Liver (tissue), 9 donors: ENCODE results near the gene GAMT. TPM values are rescaled to one million over a fixed set of nuclear protein-coding genes. Genes with fewer than 3 reads are reported as not detected.

Experiments
- DNase-seq: peaks from one replicate; pipeline ENCODE4 v3.0.0-alpha.2; 2017; ENCODE audit warnings: low spot score
- H3K27ac ChIP-seq, 2 donors: one replicate each; pipeline ENCODE4 v1.7.0; 2013; ENCODE audit warnings: inconsistent platforms in 2 of 2, low read length in 2 of 2, control low read depth in 1 of 2, low read depth in 1 of 2, mild to moderate bottlenecking in 1 of 2
- H3K27me3 ChIP-seq, 4 donors: one replicate each; pipeline versions ENCODE4 v1.6.1 to v1.7.0; 2013; ENCODE audit warnings: low read length in 3 of 4, inconsistent platforms in 1 of 4, mild to moderate bottlenecking in 1 of 4, moderate library complexity in 1 of 4; ENCODE audit not compliant: control insufficient read depth in 4 of 4, insufficient read depth in 4 of 4
- H3K36me3 ChIP-seq, 4 donors: one replicate each; pipeline versions ENCODE4 v1.6.1 to v1.7.0; 2013; ENCODE audit warnings: low read length in 3 of 4, mild to moderate bottlenecking in 3 of 4, low read depth in 1 of 4, moderate library complexity in 1 of 4; ENCODE audit not compliant: control insufficient read depth in 4 of 4, insufficient read depth in 3 of 4
- H3K4me1 ChIP-seq, 4 donors: one replicate each; pipeline versions ENCODE4 v1.6.1 to v1.7.0; 2013; ENCODE audit warnings: low read length in 3 of 4, mild to moderate bottlenecking in 3 of 4, moderate library complexity in 1 of 4; ENCODE audit not compliant: control insufficient read depth in 4 of 4, insufficient read depth in 4 of 4
- H3K4me3 ChIP-seq, 3 donors: one replicate each; pipeline versions ENCODE4 v1.6.1 to v1.7.0; 2013; ENCODE audit warnings: low read length in 3 of 3, control low read depth in 1 of 3, low read depth in 1 of 3, mild to moderate bottlenecking in 1 of 3
- H3K9ac ChIP-seq, 2 donors: one replicate each; pipeline ENCODE4 v1.7.0; 2013; ENCODE audit warnings: low read length in 2 of 2, mild to moderate bottlenecking in 2 of 2, moderate library complexity in 2 of 2, control low read depth in 1 of 2, low read depth in 1 of 2
- H3K9me3 ChIP-seq, 4 donors: one replicate each; pipeline versions ENCODE4 v1.6.1 to v1.7.0; 2013; ENCODE audit warnings: low read length in 3 of 4; ENCODE audit not compliant: control insufficient read depth in 4 of 4
- ATF3 ChIP-seq: IDR thresholded peaks from 2 replicates; pipeline ENCODE4 v1.6.1; 2016; ENCODE audit warnings: antibody characterized with exemption
- CTCF ChIP-seq: fragments of 150-350 bp; IDR thresholded peaks from 2 replicates; pipeline ENCODE4 v1.5.1; 2017; ENCODE audit warnings: improper control_type of control experiment, low read depth, low read length; ENCODE audit not compliant: missing input control
- EGR1 ChIP-seq, 2 donors: IDR thresholded peaks; 2 replicates each; pipeline ENCODE4 v1.6.1; 2016 to 2018; ENCODE audit warnings: antibody characterized with exemption in 2 of 2, low read depth in 2 of 2
- FOXA1 ChIP-seq: IDR thresholded peaks from 2 replicates; pipeline ENCODE4 v1.6.1; 2016; ENCODE audit warnings: antibody characterized with exemption
- FOXA2 ChIP-seq: IDR thresholded peaks from 2 replicates; pipeline ENCODE4 v1.6.1; 2016; ENCODE audit warnings: antibody characterized with exemption
- GABPA ChIP-seq, 2 donors: IDR thresholded peaks in 1 of 2; conservative IDR thresholded peaks in 1 of 2; 2 replicates each; pipeline ENCODE4 v1.6.1; 2016; ENCODE audit warnings: antibody characterized with exemption in 2 of 2, mild to moderate bottlenecking in 1 of 2, moderate library complexity in 1 of 2
- HNF4A ChIP-seq, 2 donors: conservative IDR thresholded peaks; 2 replicates each; pipeline ENCODE4 v1.6.1; 2016; ENCODE audit warnings: antibody characterized with exemption in 2 of 2, mild to moderate bottlenecking in 2 of 2
- HNF4G ChIP-seq: IDR thresholded peaks from 2 replicates; pipeline ENCODE4 v1.6.1; 2016; ENCODE audit warnings: antibody characterized with exemption
- JUND ChIP-seq, 2 donors: IDR thresholded peaks; 2 replicates each; pipeline ENCODE4 v1.6.1; 2016; ENCODE audit warnings: antibody characterized with exemption in 2 of 2
- MAX ChIP-seq: IDR thresholded peaks from 2 replicates; pipeline ENCODE4 v1.6.1; 2016; ENCODE audit warnings: antibody characterized with exemption
- NR2F2 ChIP-seq: IDR thresholded peaks from 2 replicates; pipeline ENCODE4 v1.6.1; 2016; ENCODE audit warnings: antibody characterized with exemption
- RAD21 ChIP-seq, 2 donors: IDR thresholded peaks; 2 replicates each; pipeline ENCODE4 v1.6.1; 2016; ENCODE audit warnings: antibody characterized with exemption in 2 of 2, mild to moderate bottlenecking in 2 of 2
- REST ChIP-seq: IDR thresholded peaks from 2 replicates; pipeline ENCODE4 v1.6.1; 2016; ENCODE audit warnings: antibody characterized with exemption, mild to moderate bottlenecking
- RXRA ChIP-seq, 2 donors: IDR thresholded peaks; 2 replicates each; pipeline ENCODE4 v1.6.1; 2017 to 2018; ENCODE audit warnings: antibody characterized with exemption in 2 of 2, mild to moderate bottlenecking in 1 of 2
- SP1 ChIP-seq: IDR thresholded peaks from 2 replicates; pipeline ENCODE4 v1.6.1; 2018; ENCODE audit warnings: antibody characterized with exemption, mild to moderate bottlenecking
- TAF1 ChIP-seq: conservative IDR thresholded peaks from 2 replicates; pipeline ENCODE4 v1.6.1; 2016; ENCODE audit warnings: antibody characterized with exemption, mild to moderate bottlenecking
- YY1 ChIP-seq: IDR thresholded peaks from 2 replicates; pipeline ENCODE4 v1.6.1; 2016; ENCODE audit warnings: antibody characterized with exemption, mild to moderate bottlenecking
- ZBTB33 ChIP-seq: IDR thresholded peaks from 2 replicates; pipeline ENCODE4 v1.6.1; 2016; ENCODE audit warnings: antibody characterized with exemption
- WGBS: extraction: QIAGEN DNeasy Blood & Tissue Kit; methylation state at CpG from one replicate; pipeline ENCODE4 v1.1.7; 2013; 5-methylcytosine and 5-hydroxymethylcytosine counted together
- polyA plus RNA-seq, 2 donors: library from polyadenylated mRNA; stranded (reverse) in 1 of 2; unstranded in 1 of 2; fragments of 200-250 nt in 1 of 2; fragments of >200 nt in 1 of 2; fragmentation: Nextera tagmentation in 1 of 2; extraction: Ambion mirVana in 1 of 2; gene quantifications; one replicate each; pipeline versions ENCODE4 v1.2.1 to v1.2.3, GENCODE V29; 2013 to 2015
- total RNA-seq, 2 donors: library from RNA; depleted of rRNA; stranded (reverse); fragments of >200 nt; gene quantifications; one replicate each; pipeline ENCODE4 v1.2.3, GENCODE V29; 2014
- donor health status: healthy.
- donor health status: healthy.
- donor health status: healthy.
- donor health status: healthy.
- donor health status: healthy.

Gene GAMT
- total and polyA plus RNA-seq, 4 donors = 76.2 to 394 (median 274) TPM

- TF ChIP-seq REST = no peak
- TF ChIP-seq NR2F2 = no peak
- no peak for TF ChIP-seq HNF4A (conservative IDR thresholded peaks at IDR 0.05)
- DNase-seq = no peak
- H3K27me3 ChIP-seq = no peaks in the 10 kb centered on the region
- 94% methylated on average over 39 of the region's 39 CpGs for WGBS
- H3K9me3 ChIP-seq = no peaks in the 10 kb centered on the region
- H3K9ac ChIP-seq = no peak overlapping the region
- H3K27ac ChIP-seq = no peak overlapping the region
- H3K4me3 ChIP-seq = no peak overlapping the region
- H3K36me3 ChIP-seq = peaks cover 7 to 37% (median 28%) of the 10 kb centered on the region in 4 donors
- peaks cover 3 to 18% (median 11%) of the 10 kb centered on the region in 4 donors for H3K4me1 ChIP-seq
Measured at GRCh38 chr19:1389033-1389940, 12.1 kb downstream of the GAMT start.

- Histone ChIP-seq H3K9me3 (no peaks in the 10 kb centered on the region), H3K4me3 (no peak overlapping the region), H3K4me1 (peaks cover 3 to 19% (median 10%) of the 10 kb centered on the region in 4 donors), H3K27me3 (no peaks in the 10 kb centered on the region), H3K9ac (no peak overlapping the region), H3K27ac (no peak overlapping the region), H3K36me3 (peaks cover 7 to 37% (median 27%) of the 10 kb centered on the region in 4 donors)
- WGBS = 95% methylated on average over 17 of the region's 17 CpGs
- DNase-seq = no peak
- TF ChIP-seq EGR1 (IDR thresholded peaks at IDR 0.05; ENCODE audit: low read depth in 2 of 2) = no peak
- TF ChIP-seq YY1 = no peak
- no peak for TF ChIP-seq CTCF
- TF ChIP-seq REST = no peak
- TF ChIP-seq TAF1 = no peak
- TF ChIP-seq FOXA2 = no peak
- no peak for TF ChIP-seq MAX
- TF ChIP-seq GABPA (IDR thresholded peaks at IDR 0.05 in 1 of 2, conservative IDR thresholded peaks at IDR 0.05 in 1 of 2) = no peak
- no peak for TF ChIP-seq ZBTB33
- TF ChIP-seq JUND (IDR thresholded peaks at IDR 0.05) = no peak
- TF ChIP-seq HNF4A (conservative IDR thresholded peaks at IDR 0.05) = no peak
- TF ChIP-seq ATF3 = no peak
- TF ChIP-seq FOXA1 = no peak
- no peak for TF ChIP-seq RXRA (IDR thresholded peaks at IDR 0.05)
- TF ChIP-seq NR2F2 = no peak
- TF ChIP-seq RAD21 (IDR thresholded peaks at IDR 0.05) = no peak
- TF ChIP-seq HNF4G = no peak
- no peak for TF ChIP-seq SP1
Measured at GRCh38 chr19:1388637-1389026, 12.7 kb downstream of the GAMT start.
